PC-9 (cell line): ENCODE results near the gene SPTAN1. TPM values are rescaled to one million over a fixed set of nuclear protein-coding genes. Genes with fewer than 3 reads are reported as not detected.

Source experiments
- BruUV-seq: library from RNA; stranded (reverse); fragments of 400-500 nt; replicated peaks from 2 replicates; lab custom pipeline; 2021; lab: Mats Ljungman, UMichigan
- CTCF ChIA-PET: fragments of 300-600 bp; sonication (Branson Sonifier 250); formaldehyde crosslinking; loops from one replicate; lab custom pipeline; 2022; ENCODE audit warnings: antibody characterized with exemption; lab: Charles Lee
- POLR2A ChIA-PET: fragments of 300-600 bp; sonication (Branson Sonifier 250); formaldehyde crosslinking; loops from one replicate; lab custom pipeline; 2022; ENCODE audit warnings: antibody characterized with exemption; ENCODE audit not compliant: unreplicated experiment; lab: Charles Lee
- DNase-seq, 2 experiments: peaks; one replicate each; pipeline versions ENCODE4 v3.0.0 to v3.0.0-alpha.2; 2015 to 2022; ENCODE audit warnings: mixed read lengths in 1 of 2
- H2AFZ ChIP-seq: fragments of 200-600 bp; sonication (generic); 2 replicates; pipeline ENCODE4 v1.8.1; 2017; ENCODE audit warnings: antibody characterized with exemption
- H3F3A ChIP-seq: fragments of 200-600 bp; sonication (generic); 2 replicates; pipeline ENCODE4 v1.8.1; 2017; ENCODE audit warnings: antibody characterized with exemption, mild to moderate bottlenecking, low read depth; ENCODE audit not compliant: insufficient read depth
- H3K27ac ChIP-seq: fragments of 200-600 bp; sonication (generic); 2 replicates; pipeline ENCODE4 v1.6.1; 2016; ENCODE audit warnings: mixed run types
- H3K27me3 ChIP-seq: fragments of 200-600 bp; sonication (generic); 2 replicates; pipeline ENCODE4 v1.6.1; 2016; ENCODE audit warnings: low read depth, mixed run types; ENCODE audit not compliant: insufficient read depth
- H3K36me3 ChIP-seq: fragments of 200-600 bp; sonication (generic); 2 replicates; pipeline ENCODE4 v1.6.1; 2016; ENCODE audit warnings: low read depth, mixed run types
- H3K4me1 ChIP-seq: fragments of 200-600 bp; sonication (generic); replicated peaks from 2 replicates; pipeline ENCODE4 v1.6.1; 2016; ENCODE audit warnings: mixed run types; ENCODE audit not compliant: insufficient read depth
- H3K4me2 ChIP-seq: fragments of 200-600 bp; sonication (generic); 2 replicates; pipeline ENCODE4 v1.6.1; 2017; ENCODE audit warnings: mixed run types
- H3K4me3 ChIP-seq: fragments of 200-600 bp; sonication (generic); 2 replicates; pipeline ENCODE4 v1.6.1; 2016; ENCODE audit warnings: mixed run types
- H3K79me2 ChIP-seq: fragments of 200-600 bp; sonication (generic); 2 replicates; pipeline ENCODE4 v1.6.1; 2017; ENCODE audit warnings: low read depth, mixed run types
- H3K9me2 ChIP-seq: fragments of 200-600 bp; sonication (generic); 2 replicates; pipeline ENCODE4 v1.8.1; 2017; ENCODE audit warnings: mild to moderate bottlenecking; ENCODE audit not compliant: insufficient read depth
- H3K9me3 ChIP-seq: fragments of 200-600 bp; sonication (generic); 2 replicates; pipeline ENCODE4 v1.8.1; 2016; ENCODE audit warnings: low read depth; ENCODE audit not compliant: insufficient read depth
- H4K20me1 ChIP-seq: fragments of 200-600 bp; sonication (generic); 2 replicates; pipeline ENCODE4 v1.8.1; 2017; ENCODE audit not compliant: insufficient read depth
- CTCF ChIP-seq: fragments of 200-600 bp; sonication (generic); conservative IDR thresholded peaks from 2 replicates; pipeline ENCODE4 v1.6.1; 2017; ENCODE audit warnings: mixed run types, antibody characterized with exemption, mild to moderate bottlenecking, moderate library complexity
- EZH2 ChIP-seq: fragments of 200-600 bp; sonication (generic); IDR thresholded peaks from 2 replicates; pipeline ENCODE4 v1.8.0; 2017; ENCODE audit warnings: antibody characterized with exemption, low read depth
- intact Hi-C: fragments of 100-400 bp; cut with micrococcal nuclease; formaldehyde crosslinking; loops from one replicate; pipeline ENCODE4 v1.10.0; 2022; ENCODE audit not compliant: unreplicated experiment
- total RNA-seq: library from RNA; stranded (reverse); gene quantifications from 2 replicates; pipeline ENCODE4 v1.2.3, GENCODE V29; 2021

Gene SPTAN1
- total RNA-seq, 1 experiment from 2014 or later, result 214 TPM

- CTCF ChIA-PET, result interaction anchor here (0.6 kb wide), 1 partner anchor 113 kb away, joined by 4 read pairs; no protein-coding TSS in a partner anchor
- H3K36me3 ChIP-seq, result peaks cover 39% of the 10 kb centered on the region
Measured at GRCh38 chr9:128512820-128513219, 39.6 kb upstream of the SPTAN1 start.

GRCh38 chr9:128521956-128522355 is 30.4 kb upstream of the SPTAN1 start:
- H3K4me2 ChIP-seq, result no peak overlapping the region
- no peak overlapping the region for H3K4me3 ChIP-seq
- H3K4me1 ChIP-seq, result no peaks in the 10 kb centered on the region
- no peak for DNase-seq
- no peaks in the 10 kb centered on the region for H3K27me3 ChIP-seq
- no peak overlapping the region for H2AFZ ChIP-seq
- 0 out of 2 replicates have a peak, but pooled peaks cover 5% of the 10 kb centered on the region for H3K79me2 ChIP-seq
- no peaks in the 10 kb centered on the region for H4K20me1 ChIP-seq
- H3K27ac ChIP-seq, result no peak overlapping the region
- H3K9me3 ChIP-seq, result no peaks in the 10 kb centered on the region
- H3K36me3 ChIP-seq, result peaks cover 37% of the 10 kb centered on the region
- H3K9me2 ChIP-seq, result no peaks in the 10 kb centered on the region
- intact Hi-C loops, result no loop called here
- 0 out of 2 replicates have a peak, but pooled peaks cover 12% of the 10 kb centered on the region for H3F3A ChIP-seq
- no TSS peak for BruUV-seq
- POLR2A ChIA-PET, result no interaction called here
- CTCF ChIA-PET, result no interaction called here
- no peak for TF ChIP-seq EZH2

More at GRCh38 chr9:128512820-128513219, 39.6 kb upstream of the SPTAN1 start:
- TF ChIP-seq CTCF, result no peak
- TF ChIP-seq EZH2, result no peak
- intact Hi-C loops, result no loop called here
- H3K4me1 ChIP-seq, result no peaks in the 10 kb centered on the region
- H3K79me2 ChIP-seq, result 0 out of 2 replicates have a peak, but pooled peaks cover 1% of the 10 kb centered on the region
- H3K9me2 ChIP-seq, result no peaks in the 10 kb centered on the region
- POLR2A ChIA-PET, result no interaction called here
- H3K9me3 ChIP-seq, result no peaks in the 10 kb centered on the region
- H4K20me1 ChIP-seq, result no peaks in the 10 kb centered on the region
- H3F3A ChIP-seq, result 0 out of 2 replicates have a peak, but pooled peaks cover 3% of the 10 kb centered on the region
- H3K27ac ChIP-seq, result no peak overlapping the region
- DNase-seq, result no peak
- H3K4me3 ChIP-seq, result no peak overlapping the region
- no peak overlapping the region for H3K4me2 ChIP-seq
- no peaks in the 10 kb centered on the region for H3K27me3 ChIP-seq
- BruUV-seq, result no TSS peak
- H2AFZ ChIP-seq, result no peak overlapping the region

- no peak overlapping the region for H3K4me3 ChIP-seq
- POLR2A ChIA-PET, result no interaction called here
- no peaks in the 10 kb centered on the region for H3K79me2 ChIP-seq
- no peak for DNase-seq
- H4K20me1 ChIP-seq, result no peaks in the 10 kb centered on the region
- no peaks in the 10 kb centered on the region for H3K27me3 ChIP-seq
- no peaks in the 10 kb centered on the region for H3K4me1 ChIP-seq
- intact Hi-C loops, result no loop called here
- TF ChIP-seq EZH2 (no peak), CTCF (no peak)
- H3K27ac ChIP-seq, result no peak overlapping the region
- CTCF ChIA-PET, result interaction anchor here (0.6 kb wide), 1 partner anchor 162 kb away, joined by 3 read pairs; no protein-coding TSS in a partner anchor
- no TSS peak for BruUV-seq
- H3F3A ChIP-seq, result 0 out of 2 replicates have a peak, but pooled peaks cover 7% of the 10 kb centered on the region
- H3K36me3 ChIP-seq, result peaks cover 29% of the 10 kb centered on the region
- H2AFZ ChIP-seq, result no peak overlapping the region
- no peaks in the 10 kb centered on the region for H3K9me2 ChIP-seq
- H3K9me3 ChIP-seq, result no peaks in the 10 kb centered on the region
- H3K4me2 ChIP-seq, result no peak overlapping the region
Measured at GRCh38 chr9:128523199-128523925, 29.0 kb upstream of the SPTAN1 start.
